ENCODE results near the gene CPPED1. TPM values are rescaled to one million over a fixed set of nuclear protein-coding genes. Genes with fewer than 3 reads are reported as not detected.

The CPPED1 gene
- total RNA-seq, 1 experiment from 2014 or later = 8.1 TPM

DNA sequence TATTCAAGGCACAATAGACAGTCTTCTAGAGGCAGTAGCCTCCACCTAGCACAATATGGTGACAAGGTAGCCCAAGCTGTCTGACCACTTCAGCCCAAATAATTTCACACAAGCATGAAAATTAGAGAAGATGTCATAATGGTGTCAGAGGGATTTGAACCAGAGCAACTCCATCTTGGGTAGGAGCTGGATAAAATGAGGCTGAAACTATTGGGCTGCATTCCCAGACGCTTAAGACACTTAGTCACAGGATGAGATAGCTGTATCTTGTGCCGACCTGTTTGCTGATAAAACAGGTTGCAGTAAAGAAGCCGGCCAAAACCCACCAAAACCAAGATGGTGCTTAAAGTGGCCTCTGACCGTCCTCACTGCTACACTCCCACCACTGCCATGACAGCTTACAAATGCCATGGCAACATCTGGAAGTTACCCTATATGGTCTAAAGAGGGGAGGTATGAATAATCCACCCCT is 192.6 kb downstream of the CPPED1 start:
- Histone ChIP-seq H3K9ac (ENCODE audit: low read length) (no peak overlapping the region), H3K4me2 (ENCODE audit: low read length) (peak overlapping the region; percentile 26; the same call in 1 of the 2 replicates), H3K27ac (ENCODE audit: low read depth, low read length) (no peak overlapping the region), H3K9me3 (ENCODE audit: control insufficient read depth in 1 of 2, insufficient read depth in 1 of 2, low read depth in 1 of 2, low read length in 2 of 2) (no peaks in the 10 kb centered on the region), H3K36me3 (ENCODE audit: control insufficient read depth in 1 of 2, insufficient read depth in 2 of 2, low read length in 2 of 2) (no peaks in the 10 kb centered on the region), H3K4me3 (replicated peaks in 1 of 2; ENCODE audit: low read depth in 1 of 2, low read length in 2 of 2) (no peak overlapping the region), H2AFZ (ENCODE audit: low read depth, low read length, poor library complexity, severe bottlenecking) (no peak overlapping the region), H4K20me1 (ENCODE audit: insufficient read depth) (no peaks in the 10 kb centered on the region), H3K9me2 (ENCODE audit: insufficient read depth) (no peaks in the 10 kb centered on the region), H3K4me1 (ENCODE audit: control insufficient read depth in 1 of 2, insufficient read depth in 2 of 2, low read length in 2 of 2) (peaks cover 32 to 57% of the 10 kb centered on the region in 2 experiments), H3K27me3 (ENCODE audit: insufficient read depth, low read length) (no peaks in the 10 kb centered on the region), H3K79me2 (ENCODE audit: insufficient read depth, low read length) (no peaks in the 10 kb centered on the region)
- BruUV-seq (replicated peaks) = no TSS peak
- ChIA-PET CTCF (no interaction called here), RAD21 (ENCODE audit: low non-redundant PET in 1 of 2, low total read pairs in 2 of 2, uncharacterized antibody in 2 of 2, unreplicated experiment in 2 of 2) (no interaction called here), POLR2A (no interaction called here)
- DNase-seq (ENCODE audit: low read depth, low spot score) (no peak), ATAC-seq (no peak)
- TF ChIP-seq ATF3 (IDR thresholded peaks at IDR 0.05) (no peak), EGR1 (IDR thresholded peaks at IDR 0.05; ENCODE audit: low read depth) (no peak), JUND (IDR thresholded peaks at IDR 0.05) (no peak), ZFX (IDR thresholded peaks at IDR 0.05) (no peak), CBX3 (IDR thresholded peaks at IDR 0.05; ENCODE audit: low read depth) (no peak), REST (IDR thresholded peaks at IDR 0.05; ENCODE audit: low read depth) (no peak), TCF7L2 (IDR thresholded peaks at IDR 0.05; ENCODE audit: borderline replicate concordance, extremely low read depth, insufficient read depth, insufficient read length) (no peak), SRF (IDR thresholded peaks at IDR 0.05; ENCODE audit: low read depth) (no peak), YY1 (IDR thresholded peaks at IDR 0.05; ENCODE audit: extremely low read depth, insufficient replicate concordance, low read depth, low read length) (no peak), FOSL1 (IDR thresholded peaks at IDR 0.05; ENCODE audit: low read depth) (no peak), EZH2 (IDR thresholded peaks at IDR 0.05) (no peak), ZBTB33 (IDR thresholded peaks at IDR 0.05; ENCODE audit: extremely low read depth, insufficient replicate concordance, low read length) (no peak), SIN3A (IDR thresholded peaks at IDR 0.05; ENCODE audit: low read depth) (no peak), EZH2phosphoT487 (IDR thresholded peaks at IDR 0.05; ENCODE audit: borderline replicate concordance) (no peak), SP1 (IDR thresholded peaks at IDR 0.05; ENCODE audit: low read depth) (no peak)
- TF ChIP-seq, protein P1, sequence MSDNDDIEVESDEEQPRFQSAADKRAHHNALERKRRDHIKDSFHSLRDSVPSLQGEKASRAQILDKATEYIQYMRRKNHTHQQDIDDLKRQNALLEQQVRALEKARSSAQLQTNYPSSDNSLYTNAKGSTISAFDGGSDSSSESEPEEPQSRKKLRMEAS (IDR thresholded peaks at IDR 0.05) = no peak
- TF ChIP-seq, protein P2, sequence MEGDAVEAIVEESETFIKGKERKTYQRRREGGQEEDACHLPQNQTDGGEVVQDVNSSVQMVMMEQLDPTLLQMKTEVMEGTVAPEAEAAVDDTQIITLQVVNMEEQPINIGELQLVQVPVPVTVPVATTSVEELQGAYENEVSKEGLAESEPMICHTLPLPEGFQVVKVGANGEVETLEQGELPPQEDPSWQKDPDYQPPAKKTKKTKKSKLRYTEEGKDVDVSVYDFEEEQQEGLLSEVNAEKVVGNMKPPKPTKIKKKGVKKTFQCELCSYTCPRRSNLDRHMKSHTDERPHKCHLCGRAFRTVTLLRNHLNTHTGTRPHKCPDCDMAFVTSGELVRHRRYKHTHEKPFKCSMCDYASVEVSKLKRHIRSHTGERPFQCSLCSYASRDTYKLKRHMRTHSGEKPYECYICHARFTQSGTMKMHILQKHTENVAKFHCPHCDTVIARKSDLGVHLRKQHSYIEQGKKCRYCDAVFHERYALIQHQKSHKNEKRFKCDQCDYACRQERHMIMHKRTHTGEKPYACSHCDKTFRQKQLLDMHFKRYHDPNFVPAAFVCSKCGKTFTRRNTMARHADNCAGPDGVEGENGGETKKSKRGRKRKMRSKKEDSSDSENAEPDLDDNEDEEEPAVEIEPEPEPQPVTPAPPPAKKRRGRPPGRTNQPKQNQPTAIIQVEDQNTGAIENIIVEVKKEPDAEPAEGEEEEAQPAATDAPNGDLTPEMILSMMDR (IDR thresholded peaks at IDR 0.05 in 2 of 3, conservative IDR thresholded peaks at IDR 0.05 in 1 of 3; ENCODE audit: borderline replicate concordance in 1 of 3, insufficient read depth in 1 of 3, low read depth in 2 of 3, low read length in 2 of 3) = no peak
- intact Hi-C loops (cut with micrococcal nuclease) = no loop called here
